ENCODE data around the gene CPLX3.

- TF ChIP-seq CTCF (conservative IDR thresholded peaks at IDR 0.05 in 1 of 2, IDR thresholded peaks at IDR 0.05 in 1 of 2; ENCODE audit: extremely low read depth in 1 of 2, insufficient read depth in 1 of 2, low read depth in 1 of 2, low read length in 2 of 2) = peak; percentile 32 to 58
- no peak for TF ChIP-seq EZH2 (IDR thresholded peaks at IDR 0.05; ENCODE audit: borderline replicate concordance, low read length)
Measured at GRCh38 chr15:74781431-74782258, 44.8 kb upstream of the CPLX3 start, which contains the start of gene CSK.
